Panc1 (cell line): ENCODE results near the gene TOP1. TPM values are rescaled to one million over a fixed set of nuclear protein-coding genes. Genes with fewer than 3 reads are reported as not detected.
"Not testable (repeated sequence)": the region's sequence is repeated elsewhere in the genome, so short reads cannot be mapped to it uniquely, and the experiment has no call there.

Experiments
- ATAC-seq: fragments of 200-7000 bp; cut with Tn5 transposase; 2 replicates; pipeline ENCODE4 v1.9.1; 2020; ENCODE audit warnings: mild to moderate bottlenecking, moderate library complexity
- BruUV-seq: library from RNA; stranded (reverse); fragments of 400-500 nt; replicated peaks from 2 replicates; lab custom pipeline; 2021; lab: Mats Ljungman, UMichigan
- CTCF ChIA-PET: fragments of 300-600 bp; sonication (Branson Sonifier 250); formaldehyde crosslinking; loops from one replicate; lab custom pipeline; 2022; ENCODE audit warnings: antibody characterized with exemption; lab: Charles Lee
- POLR2A ChIA-PET: fragments of 300-600 bp; sonication (Branson Sonifier 250); formaldehyde crosslinking; loops from one replicate; lab custom pipeline; 2022; ENCODE audit warnings: antibody characterized with exemption; lab: Charles Lee
- DNase-seq: peaks from one replicate; pipeline ENCODE4 v3.0.0-alpha.2; 2010; ENCODE audit warnings: low read depth, low spot score
- H3K27ac ChIP-seq: 2 replicates; pipeline ENCODE4 v1.5.1; 2011; ENCODE audit warnings: mild to moderate bottlenecking, low read length, inconsistent platforms
- H3K27me3 ChIP-seq: fragments of 200-500 bp; sonication (Bioruptor generic); 2 replicates; pipeline ENCODE4 v1.6.0; 2014; ENCODE audit warnings: low read length, inconsistent platforms; ENCODE audit not compliant: control insufficient read depth, insufficient read depth
- H3K36me3 ChIP-seq: fragments of 200-500 bp; sonication (Bioruptor generic); 2 replicates; pipeline ENCODE4 v1.5.1; 2014; ENCODE audit warnings: inconsistent platforms, mild to moderate bottlenecking, low read length, moderate library complexity; ENCODE audit not compliant: control insufficient read depth, insufficient read depth
- H3K4me1 ChIP-seq: 2 replicates; pipeline ENCODE4 v1.5.1; 2011; ENCODE audit warnings: inconsistent platforms, mild to moderate bottlenecking, low read length, moderate library complexity; ENCODE audit not compliant: control insufficient read depth, insufficient read depth
- H3K4me3 ChIP-seq, 2 experiments: 2 replicates each; pipeline ENCODE4 v1.5.1; 2011 to 2012; ENCODE audit warnings: low read depth in 2 of 2, low read length in 2 of 2, mild to moderate bottlenecking in 2 of 2, inconsistent platforms in 1 of 2, moderate library complexity in 1 of 2
- H3K9me3 ChIP-seq: fragments of 200-500 bp; sonication (Bioruptor generic); 2 replicates; pipeline ENCODE4 v1.5.1; 2014; ENCODE audit warnings: low read depth, mild to moderate bottlenecking, inconsistent platforms, low read length, moderate library complexity; ENCODE audit not compliant: control insufficient read depth, insufficient read depth
- POLR2AphosphoS5 ChIP-seq: IDR thresholded peaks from 2 replicates; pipeline ENCODE4 v1.6.1; 2012; ENCODE audit warnings: mild to moderate bottlenecking, low read depth, low read length, moderate library complexity
- SIN3A ChIP-seq: IDR thresholded peaks from 2 replicates; pipeline ENCODE4 v1.6.1; 2012; ENCODE audit warnings: low read depth, mild to moderate bottlenecking, low read length, moderate library complexity, borderline replicate concordance; ENCODE audit not compliant: insufficient read depth
- TCF7L2 ChIP-seq: IDR thresholded peaks from 2 replicates; pipeline ENCODE4 v1.6.1; 2011; ENCODE audit warnings: mild to moderate bottlenecking, low read depth, low read length, inconsistent platforms
- in situ Hi-C: cut with HindIII; loops from 2 replicates; pipeline ENCODE4 v1.10.0; 2016; ENCODE audit warnings: low sequenced_read_pairs, low pct_unique_long_range_greater_than_20kb
- intact Hi-C: fragments of 100-400 bp; cut with micrococcal nuclease; formaldehyde crosslinking; loops from one replicate; pipeline ENCODE4 v1.10.0; 2022; ENCODE audit not compliant: unreplicated experiment
- total RNA-seq: library from RNA; stranded (reverse); gene quantifications from one replicate; pipeline ENCODE4 v1.2.1, GENCODE V29; 2021; ENCODE audit not compliant: unreplicated experiment
- TF ChIP-seq, protein P1 (sequence below), 2 experiments: IDR thresholded peaks; 2 replicates each; pipeline ENCODE4 v1.6.1; 2011 to 2012; ENCODE audit warnings: low read depth in 2 of 2, control low read depth in 1 of 2, low read length in 1 of 2, mild to moderate bottlenecking in 1 of 2, moderate library complexity in 1 of 2; ENCODE audit not compliant: insufficient read depth in 1 of 2
- TF ChIP-seq, protein P2 (sequence below): fragments of 450-650 bp; IDR thresholded peaks from 2 replicates; pipeline ENCODE4 v1.5.1; 2017; ENCODE audit warnings: mild to moderate bottlenecking

The TOP1 gene
- total RNA-seq, 1 experiment from 2014 or later, result 65.2 TPM

DNA sequence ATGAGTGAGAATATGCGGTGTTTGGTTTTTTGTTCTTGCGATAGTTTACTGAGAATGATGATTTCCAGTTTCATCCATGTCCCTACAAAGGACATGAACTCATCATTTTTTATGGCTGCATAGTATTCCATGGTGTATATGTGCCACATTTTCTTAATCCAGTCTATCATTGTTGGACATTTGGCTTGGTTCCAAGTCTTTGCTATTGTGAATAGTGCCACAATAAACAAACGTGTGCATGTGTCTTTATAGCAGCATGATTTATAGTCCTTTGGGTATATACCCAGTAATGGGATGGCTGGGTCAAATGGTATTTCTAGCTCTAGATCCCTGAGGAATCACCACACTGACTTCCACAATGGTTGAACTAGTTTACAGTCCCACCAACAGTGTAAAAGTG lies 99.7 kb downstream of the TOP1 start:
- H3K27me3 ChIP-seq, H3K9me3 ChIP-seq, POLR2A ChIA-PET, DNase-seq, BruUV-seq, in situ Hi-C loops, ATAC-seq, H3K4me3 ChIP-seq, H3K36me3 ChIP-seq, intact Hi-C loops, H3K4me1 ChIP-seq, H3K27ac ChIP-seq: not testable (repeated sequence)
- CTCF ChIA-PET, result interaction anchor here (1.1 kb wide), 1 partner anchor 9 kb away, joined by 5 read pairs; the partner anchor contains the start of gene PLCG1

- Histone ChIP-seq H3K27me3 (no peaks in the 10 kb centered on the region), H3K4me1 (0 out of 2 replicates have a peak, but pooled peaks cover 3% of the 10 kb centered on the region), H3K4me3 (no peak overlapping the region), H3K9me3 (no peaks in the 10 kb centered on the region), H3K36me3 (no peaks in the 10 kb centered on the region), H3K27ac (no peak overlapping the region)
- no peak for DNase-seq
- CTCF ChIA-PET, result no interaction called here
- POLR2A ChIA-PET, result interaction anchor here (0.7 kb wide), 1 partner anchor 11 kb away, joined by 4 read pairs; no protein-coding TSS in a partner anchor
- no TSS peak for BruUV-seq
- intact Hi-C loops, result no loop called here
- no peak for ATAC-seq
- TF ChIP-seq SIN3A, result no peak
- TF ChIP-seq, protein P1, sequence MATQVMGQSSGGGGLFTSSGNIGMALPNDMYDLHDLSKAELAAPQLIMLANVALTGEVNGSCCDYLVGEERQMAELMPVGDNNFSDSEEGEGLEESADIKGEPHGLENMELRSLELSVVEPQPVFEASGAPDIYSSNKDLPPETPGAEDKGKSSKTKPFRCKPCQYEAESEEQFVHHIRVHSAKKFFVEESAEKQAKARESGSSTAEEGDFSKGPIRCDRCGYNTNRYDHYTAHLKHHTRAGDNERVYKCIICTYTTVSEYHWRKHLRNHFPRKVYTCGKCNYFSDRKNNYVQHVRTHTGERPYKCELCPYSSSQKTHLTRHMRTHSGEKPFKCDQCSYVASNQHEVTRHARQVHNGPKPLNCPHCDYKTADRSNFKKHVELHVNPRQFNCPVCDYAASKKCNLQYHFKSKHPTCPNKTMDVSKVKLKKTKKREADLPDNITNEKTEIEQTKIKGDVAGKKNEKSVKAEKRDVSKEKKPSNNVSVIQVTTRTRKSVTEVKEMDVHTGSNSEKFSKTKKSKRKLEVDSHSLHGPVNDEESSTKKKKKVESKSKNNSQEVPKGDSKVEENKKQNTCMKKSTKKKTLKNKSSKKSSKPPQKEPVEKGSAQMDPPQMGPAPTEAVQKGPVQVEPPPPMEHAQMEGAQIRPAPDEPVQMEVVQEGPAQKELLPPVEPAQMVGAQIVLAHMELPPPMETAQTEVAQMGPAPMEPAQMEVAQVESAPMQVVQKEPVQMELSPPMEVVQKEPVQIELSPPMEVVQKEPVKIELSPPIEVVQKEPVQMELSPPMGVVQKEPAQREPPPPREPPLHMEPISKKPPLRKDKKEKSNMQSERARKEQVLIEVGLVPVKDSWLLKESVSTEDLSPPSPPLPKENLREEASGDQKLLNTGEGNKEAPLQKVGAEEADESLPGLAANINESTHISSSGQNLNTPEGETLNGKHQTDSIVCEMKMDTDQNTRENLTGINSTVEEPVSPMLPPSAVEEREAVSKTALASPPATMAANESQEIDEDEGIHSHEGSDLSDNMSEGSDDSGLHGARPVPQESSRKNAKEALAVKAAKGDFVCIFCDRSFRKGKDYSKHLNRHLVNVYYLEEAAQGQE (IDR thresholded peaks at IDR 0.05; ENCODE audit: insufficient read depth in 1 of 2, low read depth in 2 of 2, low read length in 1 of 2), result no peak
- TF ChIP-seq, protein P2, sequence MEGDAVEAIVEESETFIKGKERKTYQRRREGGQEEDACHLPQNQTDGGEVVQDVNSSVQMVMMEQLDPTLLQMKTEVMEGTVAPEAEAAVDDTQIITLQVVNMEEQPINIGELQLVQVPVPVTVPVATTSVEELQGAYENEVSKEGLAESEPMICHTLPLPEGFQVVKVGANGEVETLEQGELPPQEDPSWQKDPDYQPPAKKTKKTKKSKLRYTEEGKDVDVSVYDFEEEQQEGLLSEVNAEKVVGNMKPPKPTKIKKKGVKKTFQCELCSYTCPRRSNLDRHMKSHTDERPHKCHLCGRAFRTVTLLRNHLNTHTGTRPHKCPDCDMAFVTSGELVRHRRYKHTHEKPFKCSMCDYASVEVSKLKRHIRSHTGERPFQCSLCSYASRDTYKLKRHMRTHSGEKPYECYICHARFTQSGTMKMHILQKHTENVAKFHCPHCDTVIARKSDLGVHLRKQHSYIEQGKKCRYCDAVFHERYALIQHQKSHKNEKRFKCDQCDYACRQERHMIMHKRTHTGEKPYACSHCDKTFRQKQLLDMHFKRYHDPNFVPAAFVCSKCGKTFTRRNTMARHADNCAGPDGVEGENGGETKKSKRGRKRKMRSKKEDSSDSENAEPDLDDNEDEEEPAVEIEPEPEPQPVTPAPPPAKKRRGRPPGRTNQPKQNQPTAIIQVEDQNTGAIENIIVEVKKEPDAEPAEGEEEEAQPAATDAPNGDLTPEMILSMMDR, result no peak
- no peak for TF ChIP-seq TCF7L2
- no peak for TF ChIP-seq POLR2AphosphoS5
- in situ Hi-C loops, result no loop called here
Observed at GRCh38 chr20:41131594-41132387, 103.2 kb downstream of the TOP1 start.

- H3K36me3 ChIP-seq, H3K9me3 ChIP-seq, ATAC-seq, H3K4me1 ChIP-seq, H3K27me3 ChIP-seq, H3K4me3 ChIP-seq, in situ Hi-C loops, POLR2A ChIA-PET, BruUV-seq, DNase-seq, intact Hi-C loops, H3K27ac ChIP-seq: not testable (repeated sequence)
- CTCF ChIA-PET, result interaction anchor here (0.6 kb wide), 1 partner anchor 122 kb away, joined by 4 read pairs; no protein-coding TSS in a partner anchor
Observed at GRCh38 chr20:41132388-41132775, 103.8 kb downstream of the TOP1 start.
